ENCODE data around the gene GPR65.

Gene GPR65

GRCh38 chr14:87999277-87999676, 5.7 kb upstream of the GPR65 start:
- no peak for DNase-seq (ENCODE audit: low read depth)
- H3K4me3 ChIP-seq (ENCODE audit: low read depth, low read length) = no peak overlapping the region
- no peak for TF ChIP-seq CTCF (IDR thresholded peaks at IDR 0.05; ENCODE audit: low read depth, low read length, missing control alignments)
- in situ Hi-C loops (cut with HindIII; ENCODE audit: low sequenced_read_pairs) = no loop called here

- no peak overlapping the region for H3K4me3 ChIP-seq (ENCODE audit: low read depth, low read length)
- in situ Hi-C loops (cut with HindIII; ENCODE audit: low sequenced_read_pairs) = no loop called here
- DNase-seq (ENCODE audit: low read depth) = no peak
- TF ChIP-seq CTCF (IDR thresholded peaks at IDR 0.05; ENCODE audit: low read depth, low read length, missing control alignments) = no peak
Observed at GRCh38 chr14:88002421-88003075, 2.4 kb upstream of the GPR65 start.

GRCh38 chr14:88003425-88003824, 1.5 kb upstream of the GPR65 start:
- no peak for TF ChIP-seq CTCF (IDR thresholded peaks at IDR 0.05; ENCODE audit: low read depth, low read length, missing control alignments)
- in situ Hi-C loops (cut with HindIII; ENCODE audit: low sequenced_read_pairs) = no loop called here
- no peak overlapping the region for H3K4me3 ChIP-seq (ENCODE audit: low read depth, low read length)
- no peak for DNase-seq (ENCODE audit: low read depth)

- no peak overlapping the region for H3K4me3 ChIP-seq (ENCODE audit: low read depth, low read length)
Observed at GRCh38 chr14:88004506-88005036, 364 bp upstream of the GPR65 start.

GRCh38 chr14:88005978-88006851, 1.3 kb downstream of the GPR65 start:
- H3K4me3 ChIP-seq (ENCODE audit: low read depth, low read length) = no peak overlapping the region
- in situ Hi-C loops (cut with HindIII; ENCODE audit: low sequenced_read_pairs) = no loop called here
- no peak for TF ChIP-seq CTCF (IDR thresholded peaks at IDR 0.05; ENCODE audit: low read depth, low read length, missing control alignments)
- no peak for DNase-seq (ENCODE audit: low read depth)

More at GRCh38 chr14:88004506-88005036, 364 bp upstream of the GPR65 start:
- no peak for TF ChIP-seq CTCF (IDR thresholded peaks at IDR 0.05; ENCODE audit: low read depth, low read length, missing control alignments)
- no peak for DNase-seq (ENCODE audit: low read depth)
- in situ Hi-C loops (cut with HindIII; ENCODE audit: low sequenced_read_pairs) = no loop called here

- DNase-seq (ENCODE audit: low read depth) = no peak
- in situ Hi-C loops (cut with HindIII; ENCODE audit: low sequenced_read_pairs) = no loop called here
- no peak for TF ChIP-seq CTCF (IDR thresholded peaks at IDR 0.05; ENCODE audit: low read depth, low read length, missing control alignments)
- no peak overlapping the region for H3K4me3 ChIP-seq (ENCODE audit: low read depth, low read length)
Observed at GRCh38 chr14:88007608-88008007, 2.7 kb downstream of the GPR65 start.

Data from astrocyte of the cerebellum (primary cell).